Measurements from ENCODE around the gene CDH4.

DNA sequence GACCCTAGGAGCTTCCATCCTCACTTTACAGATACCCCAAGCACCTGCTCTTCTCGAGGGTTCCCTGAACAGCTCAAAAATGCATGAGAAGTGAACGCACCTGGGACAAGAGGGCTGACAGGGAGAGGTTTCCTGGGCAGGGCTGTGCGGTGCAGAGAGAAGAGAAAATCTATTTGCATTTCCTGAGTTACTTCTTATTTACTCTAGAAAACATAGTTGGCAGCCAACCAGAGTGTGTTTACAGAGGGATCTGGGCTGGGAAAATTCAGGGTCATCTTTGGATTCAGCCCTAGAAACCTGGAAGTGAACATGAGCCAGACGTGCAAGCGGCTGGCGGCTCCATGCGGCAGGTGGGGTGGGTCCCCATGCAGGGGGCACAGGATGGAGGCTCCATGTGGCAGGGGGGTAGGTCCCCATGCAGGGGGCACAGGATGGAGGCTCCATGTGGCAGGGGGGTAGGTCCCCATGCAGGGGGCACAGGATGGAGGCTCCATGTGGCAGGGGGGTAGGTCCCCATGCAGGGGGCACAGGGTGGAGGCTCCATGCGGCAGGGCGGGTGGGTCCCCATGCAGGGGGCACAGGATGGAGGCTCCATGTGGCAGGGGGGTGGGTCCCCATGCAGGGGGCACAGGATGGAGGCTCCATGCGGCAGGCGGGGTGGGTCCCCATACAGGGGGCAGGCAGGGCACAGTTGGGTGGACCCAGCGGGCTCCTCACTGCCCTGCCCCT is 471.6 kb downstream of the CDH4 start:
- TF ChIP-seq, protein P1, sequence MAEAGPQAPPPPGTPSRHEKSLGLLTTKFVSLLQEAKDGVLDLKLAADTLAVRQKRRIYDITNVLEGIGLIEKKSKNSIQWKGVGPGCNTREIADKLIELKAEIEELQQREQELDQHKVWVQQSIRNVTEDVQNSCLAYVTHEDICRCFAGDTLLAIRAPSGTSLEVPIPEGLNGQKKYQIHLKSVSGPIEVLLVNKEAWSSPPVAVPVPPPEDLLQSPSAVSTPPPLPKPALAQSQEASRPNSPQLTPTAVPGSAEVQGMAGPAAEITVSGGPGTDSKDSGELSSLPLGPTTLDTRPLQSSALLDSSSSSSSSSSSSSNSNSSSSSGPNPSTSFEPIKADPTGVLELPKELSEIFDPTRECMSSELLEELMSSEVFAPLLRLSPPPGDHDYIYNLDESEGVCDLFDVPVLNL (CRISPR knock-in tag; IDR thresholded peaks at IDR 0.05; ENCODE audit: borderline replicate concordance, low read depth), result no peak
- TF ChIP-seq, protein P2, sequence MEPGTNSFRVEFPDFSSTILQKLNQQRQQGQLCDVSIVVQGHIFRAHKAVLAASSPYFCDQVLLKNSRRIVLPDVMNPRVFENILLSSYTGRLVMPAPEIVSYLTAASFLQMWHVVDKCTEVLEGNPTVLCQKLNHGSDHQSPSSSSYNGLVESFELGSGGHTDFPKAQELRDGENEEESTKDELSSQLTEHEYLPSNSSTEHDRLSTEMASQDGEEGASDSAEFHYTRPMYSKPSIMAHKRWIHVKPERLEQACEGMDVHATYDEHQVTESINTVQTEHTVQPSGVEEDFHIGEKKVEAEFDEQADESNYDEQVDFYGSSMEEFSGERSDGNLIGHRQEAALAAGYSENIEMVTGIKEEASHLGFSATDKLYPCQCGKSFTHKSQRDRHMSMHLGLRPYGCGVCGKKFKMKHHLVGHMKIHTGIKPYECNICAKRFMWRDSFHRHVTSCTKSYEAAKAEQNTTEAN (CRISPR knock-in tag; IDR thresholded peaks at IDR 0.05), result no peak
- TF ChIP-seq, protein P3, sequence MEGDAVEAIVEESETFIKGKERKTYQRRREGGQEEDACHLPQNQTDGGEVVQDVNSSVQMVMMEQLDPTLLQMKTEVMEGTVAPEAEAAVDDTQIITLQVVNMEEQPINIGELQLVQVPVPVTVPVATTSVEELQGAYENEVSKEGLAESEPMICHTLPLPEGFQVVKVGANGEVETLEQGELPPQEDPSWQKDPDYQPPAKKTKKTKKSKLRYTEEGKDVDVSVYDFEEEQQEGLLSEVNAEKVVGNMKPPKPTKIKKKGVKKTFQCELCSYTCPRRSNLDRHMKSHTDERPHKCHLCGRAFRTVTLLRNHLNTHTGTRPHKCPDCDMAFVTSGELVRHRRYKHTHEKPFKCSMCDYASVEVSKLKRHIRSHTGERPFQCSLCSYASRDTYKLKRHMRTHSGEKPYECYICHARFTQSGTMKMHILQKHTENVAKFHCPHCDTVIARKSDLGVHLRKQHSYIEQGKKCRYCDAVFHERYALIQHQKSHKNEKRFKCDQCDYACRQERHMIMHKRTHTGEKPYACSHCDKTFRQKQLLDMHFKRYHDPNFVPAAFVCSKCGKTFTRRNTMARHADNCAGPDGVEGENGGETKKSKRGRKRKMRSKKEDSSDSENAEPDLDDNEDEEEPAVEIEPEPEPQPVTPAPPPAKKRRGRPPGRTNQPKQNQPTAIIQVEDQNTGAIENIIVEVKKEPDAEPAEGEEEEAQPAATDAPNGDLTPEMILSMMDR (IDR thresholded peaks at IDR 0.05), result no peak
- TF ChIP-seq, protein P4, sequence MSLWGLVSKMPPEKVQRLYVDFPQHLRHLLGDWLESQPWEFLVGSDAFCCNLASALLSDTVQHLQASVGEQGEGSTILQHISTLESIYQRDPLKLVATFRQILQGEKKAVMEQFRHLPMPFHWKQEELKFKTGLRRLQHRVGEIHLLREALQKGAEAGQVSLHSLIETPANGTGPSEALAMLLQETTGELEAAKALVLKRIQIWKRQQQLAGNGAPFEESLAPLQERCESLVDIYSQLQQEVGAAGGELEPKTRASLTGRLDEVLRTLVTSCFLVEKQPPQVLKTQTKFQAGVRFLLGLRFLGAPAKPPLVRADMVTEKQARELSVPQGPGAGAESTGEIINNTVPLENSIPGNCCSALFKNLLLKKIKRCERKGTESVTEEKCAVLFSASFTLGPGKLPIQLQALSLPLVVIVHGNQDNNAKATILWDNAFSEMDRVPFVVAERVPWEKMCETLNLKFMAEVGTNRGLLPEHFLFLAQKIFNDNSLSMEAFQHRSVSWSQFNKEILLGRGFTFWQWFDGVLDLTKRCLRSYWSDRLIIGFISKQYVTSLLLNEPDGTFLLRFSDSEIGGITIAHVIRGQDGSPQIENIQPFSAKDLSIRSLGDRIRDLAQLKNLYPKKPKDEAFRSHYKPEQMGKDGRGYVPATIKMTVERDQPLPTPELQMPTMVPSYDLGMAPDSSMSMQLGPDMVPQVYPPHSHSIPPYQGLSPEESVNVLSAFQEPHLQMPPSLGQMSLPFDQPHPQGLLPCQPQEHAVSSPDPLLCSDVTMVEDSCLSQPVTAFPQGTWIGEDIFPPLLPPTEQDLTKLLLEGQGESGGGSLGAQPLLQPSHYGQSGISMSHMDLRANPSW (CRISPR knock-in tag; conservative IDR thresholded peaks at IDR 0.05; ENCODE audit: low read depth), result no peak
